Lung (tissue), 12 donors: Measurements from ENCODE around the gene SDS. TPM values are rescaled to one million over a fixed set of nuclear protein-coding genes. Genes with fewer than 3 reads are reported as not detected.

Experiments
- ATAC-seq: fragments of 200-7000 bp; cut with Tn5 transposase; one replicate; pipeline ENCODE4 v1.9.1; 2020; ENCODE audit warnings: moderate number of reproducible peaks; ENCODE audit not compliant: insufficient read depth, low FRiP score
- DNase-seq, 3 donors: peaks; one replicate each; pipeline ENCODE4 v3.0.0-alpha.2; 2013 to 2017
- H3K27ac ChIP-seq, 2 donors: one replicate each; pipeline ENCODE4 v1.5.1; 2013; ENCODE audit warnings: mild to moderate bottlenecking in 2 of 2, moderate library complexity in 2 of 2, control low read depth in 1 of 2, inconsistent platforms in 1 of 2, low read depth in 1 of 2, low read length in 1 of 2
- H3K27me3 ChIP-seq, 3 donors: one replicate each; pipeline ENCODE4 v1.5.1; 2013; ENCODE audit warnings: low read length in 2 of 3; ENCODE audit not compliant: control insufficient read depth in 3 of 3, insufficient read depth in 3 of 3
- H3K36me3 ChIP-seq, 4 donors: one replicate each; pipeline ENCODE4 v1.5.1; 2013; ENCODE audit warnings: low read length in 4 of 4, mild to moderate bottlenecking in 1 of 4, moderate library complexity in 1 of 4; ENCODE audit not compliant: control insufficient read depth in 4 of 4, insufficient read depth in 4 of 4
- H3K4me1 ChIP-seq, 5 donors: one replicate each; pipeline ENCODE4 v1.5.1; 2013; ENCODE audit warnings: low read length in 5 of 5, mild to moderate bottlenecking in 2 of 5, moderate library complexity in 1 of 5; ENCODE audit not compliant: control insufficient read depth in 5 of 5, insufficient read depth in 5 of 5
- H3K4me3 ChIP-seq: one replicate; pipeline ENCODE4 v1.5.1; 2013; ENCODE audit warnings: mild to moderate bottlenecking, control low read depth, moderate library complexity
- H3K9ac ChIP-seq, 2 donors: one replicate each; pipeline ENCODE4 v1.5.1; 2013; ENCODE audit warnings: low read length in 2 of 2, control low read depth in 1 of 2; ENCODE audit not compliant: insufficient read depth in 1 of 2
- H3K9me3 ChIP-seq, 4 donors: one replicate each; pipeline ENCODE4 v1.5.1; 2013; ENCODE audit warnings: low read length in 3 of 4, mild to moderate bottlenecking in 1 of 4, moderate library complexity in 1 of 4; ENCODE audit not compliant: control insufficient read depth in 4 of 4, insufficient read depth in 3 of 4
- CTCF ChIP-seq: IDR thresholded peaks from 2 replicates; pipeline ENCODE4 v1.5.1; 2012; ENCODE audit warnings: mild to moderate bottlenecking; ENCODE audit errors: control extremely low read depth, extremely low read depth
- WGBS, 2 donors: extraction: QIAGEN DNeasy Blood & Tissue Kit; methylation state at CpG; one replicate each; pipeline ENCODE4 v1.1.7; 2013; 5-methylcytosine and 5-hydroxymethylcytosine counted together
- polyA plus RNA-seq, 2 donors: library from polyadenylated mRNA; stranded (reverse); fragments of 200-250 nt; gene quantifications; one replicate each; pipeline ENCODE4 v1.2.1, GENCODE V29; 2013
- total RNA-seq, 2 donors: library from RNA; depleted of rRNA in 1 of 2; stranded (reverse); fragments of >200 nt in 1 of 2; gene quantifications; one replicate each; pipeline ENCODE4 v1.2.1, GENCODE V29; 2014 to 2021
- donor health status: control.
- donor health status: control.
- donor health status: Bipolar disorder and iron deficiency.
- donor health status: healthy.
- donor health status: DM: yes; HTN: yes; CAD: no.

SDS gene
- total and polyA plus RNA-seq, 4 donors: 0.20 to 8.4 (median 2.1) TPM

GRCh38 chr12:113397497-113398197 lies 6.0 kb downstream of the SDS start:
- no peaks in the 10 kb centered on the region for H3K4me1 ChIP-seq
- ATAC-seq: no peak
- no peak overlapping the region for H3K4me3 ChIP-seq
- WGBS, 2 donors: 59 to 70% methylated on average over 10 of the region's 10 CpGs
- no peak overlapping the region for H3K9ac ChIP-seq
- no peaks in the 10 kb centered on the region for H3K27me3 ChIP-seq
- DNase-seq: no peak
- H3K27ac ChIP-seq: no peak overlapping the region
- H3K9me3 ChIP-seq: no peaks in the 10 kb centered on the region
- H3K36me3 ChIP-seq: no peaks in the 10 kb centered on the region
- no peak for TF ChIP-seq CTCF

GRCh38 chr12:113396828-113397496 lies 6.7 kb downstream of the SDS start:
- ATAC-seq (no peak), DNase-seq (no peak)
- Histone ChIP-seq H3K27me3 (no peaks in the 10 kb centered on the region), H3K27ac (no peak overlapping the region), H3K9ac (no peak overlapping the region), H3K4me1 (no peaks in the 10 kb centered on the region), H3K9me3 (no peaks in the 10 kb centered on the region), H3K4me3 (no peak overlapping the region), H3K36me3 (no peaks in the 10 kb centered on the region)
- 66 to 78% methylated on average over 16 of the region's 16 CpGs for WGBS, 2 donors
- TF ChIP-seq CTCF: no peak

GRCh38 chr12:113396200-113396599 lies 7.5 kb downstream of the SDS start:
- TF ChIP-seq CTCF: no peak
- H3K27ac ChIP-seq: no peak overlapping the region
- H3K9ac ChIP-seq: no peak overlapping the region
- no peaks in the 10 kb centered on the region for H3K4me1 ChIP-seq
- peaks cover 0 to 1% (median 0%) of the 10 kb centered on the region in 4 donors for H3K36me3 ChIP-seq
- no peak for ATAC-seq
- no peak for DNase-seq
- no peaks in the 10 kb centered on the region for H3K9me3 ChIP-seq
- no peak overlapping the region for H3K4me3 ChIP-seq
- H3K27me3 ChIP-seq: no peaks in the 10 kb centered on the region
